ENCODE measurements around the gene SDK2. TPM values are rescaled to one million over a fixed set of nuclear protein-coding genes. Genes with fewer than 3 reads are reported as not detected.

Gene SDK2
- total and polyA plus RNA-seq, 2 of the 8 experiments (the other 6 are each of a cell fraction or from before 2014, with no cell fraction given) = 3.9 to 4.1 TPM

DNA sequence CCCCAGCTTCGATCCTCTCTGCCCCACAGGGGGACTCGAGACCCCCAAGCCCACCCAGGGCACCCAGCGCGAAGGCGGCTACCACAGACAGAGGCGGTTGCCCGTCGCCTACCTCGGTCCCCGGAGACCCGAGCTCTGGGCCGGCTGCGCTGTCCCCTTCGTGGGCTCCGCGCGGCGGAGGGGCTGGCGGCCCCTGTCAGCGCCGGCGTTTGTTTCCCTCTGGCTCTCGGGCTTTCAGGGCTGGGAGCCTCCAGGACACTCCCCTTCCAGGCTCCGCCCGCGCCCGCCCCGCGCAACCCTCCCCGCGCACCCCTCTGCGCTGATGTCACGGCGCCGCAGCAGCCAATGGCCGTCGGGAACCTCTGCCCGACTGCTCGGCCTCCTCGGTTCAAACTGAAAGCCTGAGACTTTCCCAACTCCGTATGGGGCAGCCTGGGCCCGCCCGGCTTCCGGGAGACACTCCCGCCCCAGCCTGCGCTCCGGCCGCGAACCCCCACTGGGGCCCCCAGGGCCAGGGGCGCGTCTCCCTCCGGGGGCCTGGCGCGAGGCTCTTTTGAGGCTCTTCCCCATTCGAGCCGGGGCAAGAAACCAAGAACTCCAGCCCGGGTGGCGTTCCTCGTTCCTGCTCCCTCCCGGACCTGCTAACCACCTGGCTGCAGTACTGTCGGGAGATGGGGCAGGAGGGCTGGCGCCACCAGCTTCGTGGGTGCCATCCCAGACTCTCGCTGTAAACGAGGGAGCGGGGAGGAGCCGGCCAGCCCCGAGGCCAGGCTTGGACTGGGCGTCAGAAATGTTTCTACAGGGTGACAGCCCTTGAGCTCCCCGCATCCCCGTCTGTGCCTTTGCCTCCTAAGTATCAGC lies 332.2 kb downstream of the SDK2 start, which contains the start of gene CDC42EP4:
Gene CDC42EP4, minus strand, starts transcription at position 221 of the 861 bp plus-strand sequence. CDS start 25,501 bp downstream, outside the sequence.
- peak within 1 kb of the TSS; percentile 79 for H4K91ac ChIP-seq (replicated peaks; ENCODE audit: insufficient read length, low read length)
- no peaks in the 10 kb centered on the region; the same call in none of the 2 replicates for H3K79me1 ChIP-seq (ENCODE audit: low read depth, low read length)
- H2BK20ac ChIP-seq (ENCODE audit: low read length) = no peak within 1 kb of the TSS
- peak within 1 kb of the TSS; percentile 61; the same call in 1 of the 2 replicates for H2BK12ac ChIP-seq (ENCODE audit: low read depth, low read length)
- no peak within 1 kb of the TSS; the same call in 1 of the 2 replicates for H2BK5ac ChIP-seq (ENCODE audit: low read depth, low read length)
- 0 out of 2 replicates have a peak within 1 kb of the TSS, but pooled peaks have one; percentile 42 for H2AFZ ChIP-seq (ENCODE audit: low read length)
- no peak within 1 kb of the TSS for H2BK120ac ChIP-seq (replicated peaks; ENCODE audit: low read depth, low read length)
- peaks cover 0 to 1% of the 10 kb centered on the region in 2 experiments for H4K20me1 ChIP-seq (replicated peaks in 1 of 2; ENCODE audit: control insufficient read depth in 1 of 2, insufficient read depth in 2 of 2, low read length in 2 of 2)
- FAIRE-seq (no peak), DNase-seq (ENCODE audit: low read depth in 1 of 2, low spot score in 2 of 2) (peak in 1 of 2 experiments; percentile 96)
- H3K18ac ChIP-seq (ENCODE audit: extremely low read depth, low read length) = peak within 1 kb of the TSS; percentile 5
- peak within 1 kb of the TSS; percentile 61; the same call in 1 of the 2 replicates for H2BK15ac ChIP-seq (ENCODE audit: low read length)
- H4K8ac ChIP-seq (ENCODE audit: extremely low read depth, insufficient read depth, low read length) = peak within 1 kb of the TSS; percentile 71
- ChIA-PET CTCF (ENCODE audit: partially characterized antibody) (interaction anchor here (0.6 to 8.5 kb wide), 21 partner anchors 9 to 289 kb away, joined by 3 to 53 read pairs (median 6); partner anchors contain the start of gene CPSF4L), POLR2A (ENCODE audit: partially characterized antibody) (interaction anchor here (1.1 to 6.6 kb wide), 8 partner anchors 10 to 62 kb away, joined by 3 to 49 read pairs (median 5); no protein-coding TSS in a partner anchor)
- H3K4me1 ChIP-seq (replicated peaks in 1 of 4; ENCODE audit: control insufficient read depth in 3 of 4, insufficient read depth in 4 of 4, low read length in 3 of 4) = peaks cover 2 to 24% (median 20%) of the 10 kb centered on the region in 4 experiments
- peak within 1 kb of the TSS; percentile 93 for H3K4me2 ChIP-seq (ENCODE audit: insufficient read depth in 1 of 2, low read depth in 2 of 2, low read length in 2 of 2)
- H3K27me3 ChIP-seq (replicated peaks in 1 of 4; ENCODE audit: control insufficient read depth in 3 of 4, extremely low read depth in 1 of 4, insufficient read depth in 3 of 4, low read length in 3 of 4) = peaks cover 0 to 10% (median 5%) of the 10 kb centered on the region in 4 experiments; a peak in 3 of 7 replicates
- peak within 1 kb of the TSS; percentile 12 for H3K56ac ChIP-seq (replicated peaks; ENCODE audit: insufficient read length, low read depth, low read length)
- peak within 1 kb of the TSS; percentile 34 to 73 (median 42); a peak in 3 of 7 replicates for H3K9ac ChIP-seq (replicated peaks in 1 of 4; ENCODE audit: extremely low read depth in 1 of 4, low read depth in 3 of 4, low read length in 3 of 4)
- no peak within 1 kb of the TSS for H3K14ac ChIP-seq (ENCODE audit: insufficient read length)
- peak within 1 kb of the TSS; percentile 65 for H4K5ac ChIP-seq (ENCODE audit: insufficient read length, low read depth, low read length)
- 4% methylated on average over 53 of the region's 71 CpGs; no CpG with 5 or more reads in 1 of the 2 experiments for WGBS, 2 experiments (ENCODE audit: extremely low coverage in 1 of 2, insufficient coverage in 1 of 2, insufficient read length in 1 of 2, insufficient replicate concordance in 2 of 2, low coverage in 1 of 2, low lambda C conversion rate in 2 of 2, missing lambda C conversion rate in 1 of 2)
- H2AK5ac ChIP-seq (ENCODE audit: low read depth, low read length) = no peak within 1 kb of the TSS
- H3K27ac ChIP-seq (ENCODE audit: low read depth, low read length) = no peak within 1 kb of the TSS
- H3K23ac ChIP-seq (ENCODE audit: insufficient read length) = no peak within 1 kb of the TSS
- H3K4ac ChIP-seq (replicated peaks; ENCODE audit: insufficient read length, low read depth, low read length) = peak within 1 kb of the TSS; percentile 75
- no peaks in the 10 kb centered on the region for H3K36me3 ChIP-seq (ENCODE audit: control insufficient read depth in 2 of 4, insufficient read depth in 4 of 4, low read length in 3 of 4)
- peaks cover 16% of the 10 kb centered on the region; the same call in 1 of the 2 replicates for H3K23me2 ChIP-seq (ENCODE audit: low read depth, low read length)
- no peaks in the 10 kb centered on the region for H3K9me3 ChIP-seq (ENCODE audit: insufficient read depth in 2 of 2, low read depth in 1 of 2, low read length in 1 of 2)
- peak within 1 kb of the TSS; percentile 78 to 92 (median 82) for H3K4me3 ChIP-seq (ENCODE audit: extremely low read depth in 1 of 4, insufficient read depth in 2 of 4, low read depth in 3 of 4, low read length in 4 of 4)
- H3K79me2 ChIP-seq (ENCODE audit: control insufficient read depth in 1 of 2, insufficient read depth in 2 of 2, low read length in 2 of 2) = peaks cover 0 to 14% of the 10 kb centered on the region in 2 experiments; a peak in 1 of 4 replicates
- TF ChIP-seq NRF1 (IDR thresholded peaks at IDR 0.05; ENCODE audit: low read depth, low read length) (peak; percentile 71), JUND (IDR thresholded peaks at IDR 0.05; ENCODE audit: low read length) (peak; percentile 44; the same call in 1 of the 2 replicates), RBBP5 (IDR thresholded peaks at IDR 0.05; ENCODE audit: borderline replicate concordance, low read depth, low read length) (peak; percentile 20; the same call in 1 of the 2 replicates), KDM4A (IDR thresholded peaks at IDR 0.05; ENCODE audit: low read depth, low read length, severe bottlenecking) (peak; percentile 78), TAF1 (IDR thresholded peaks at IDR 0.05; ENCODE audit: low read depth, low read length) (peak; percentile 37; the same call in 1 of the 2 replicates), NANOG (IDR thresholded peaks at IDR 0.05; ENCODE audit: insufficient read depth, low read depth, low read length, poor library complexity, severe bottlenecking) (no peak), CREB1 (IDR thresholded peaks at IDR 0.05) (peak; percentile 81)
- TF ChIP-seq, protein P1, sequence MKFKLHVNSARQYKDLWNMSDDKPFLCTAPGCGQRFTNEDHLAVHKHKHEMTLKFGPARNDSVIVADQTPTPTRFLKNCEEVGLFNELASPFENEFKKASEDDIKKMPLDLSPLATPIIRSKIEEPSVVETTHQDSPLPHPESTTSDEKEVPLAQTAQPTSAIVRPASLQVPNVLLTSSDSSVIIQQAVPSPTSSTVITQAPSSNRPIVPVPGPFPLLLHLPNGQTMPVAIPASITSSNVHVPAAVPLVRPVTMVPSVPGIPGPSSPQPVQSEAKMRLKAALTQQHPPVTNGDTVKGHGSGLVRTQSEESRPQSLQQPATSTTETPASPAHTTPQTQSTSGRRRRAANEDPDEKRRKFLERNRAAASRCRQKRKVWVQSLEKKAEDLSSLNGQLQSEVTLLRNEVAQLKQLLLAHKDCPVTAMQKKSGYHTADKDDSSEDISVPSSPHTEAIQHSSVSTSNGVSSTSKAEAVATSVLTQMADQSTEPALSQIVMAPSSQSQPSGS (IDR thresholded peaks at IDR 0.05; ENCODE audit: low read length) = no peak
